Activated CD8-positive, alpha-beta memory T cell treated with anti-CD3 and anti-CD28 coated beads, Interleukin-2, amount 50 U/mL, for 48 hours (primary cell): ENCODE data around the gene RPS6KA2.

Experiments
- DNase-seq: peaks from one replicate; pipeline ENCODE4 v3.0.0-alpha.2; 2020

RPS6KA2 gene

DNA sequence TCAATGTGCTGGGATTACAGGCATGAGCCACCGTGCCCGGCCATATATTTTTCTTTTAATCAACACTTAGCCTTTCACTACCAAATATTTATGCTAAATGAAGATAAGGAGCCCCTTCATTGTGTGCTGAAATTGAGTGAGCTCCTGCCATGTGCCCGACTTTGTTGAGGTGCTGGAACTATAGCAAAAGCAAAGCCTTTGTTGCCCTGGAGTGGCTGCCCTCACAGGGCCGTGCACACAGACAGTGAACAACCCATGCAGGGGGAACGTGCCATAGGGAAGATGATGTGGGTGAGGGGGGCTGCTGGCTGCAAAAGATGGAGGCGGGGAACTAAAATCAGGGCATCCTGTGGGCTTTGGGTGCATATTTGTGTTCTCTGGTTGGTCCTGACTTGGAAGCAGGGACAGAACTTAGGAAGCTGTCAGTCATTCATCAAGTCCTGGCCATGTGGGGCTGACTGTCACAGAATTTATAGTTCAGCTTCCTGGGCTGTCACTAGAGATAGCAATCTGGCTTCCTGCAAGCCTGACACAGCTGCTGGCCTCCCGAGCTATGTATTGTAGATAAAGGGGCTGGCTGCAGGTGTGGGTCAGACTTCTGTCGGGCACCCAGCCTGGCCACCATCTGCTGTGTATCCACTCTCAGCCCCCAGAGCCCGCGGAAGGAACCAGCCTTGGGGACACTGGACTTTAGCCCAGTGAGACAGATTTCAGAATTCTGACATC, 187.5 kb downstream of the RPS6KA2 start:
- DNase-seq, result peak; percentile 39

DNA sequence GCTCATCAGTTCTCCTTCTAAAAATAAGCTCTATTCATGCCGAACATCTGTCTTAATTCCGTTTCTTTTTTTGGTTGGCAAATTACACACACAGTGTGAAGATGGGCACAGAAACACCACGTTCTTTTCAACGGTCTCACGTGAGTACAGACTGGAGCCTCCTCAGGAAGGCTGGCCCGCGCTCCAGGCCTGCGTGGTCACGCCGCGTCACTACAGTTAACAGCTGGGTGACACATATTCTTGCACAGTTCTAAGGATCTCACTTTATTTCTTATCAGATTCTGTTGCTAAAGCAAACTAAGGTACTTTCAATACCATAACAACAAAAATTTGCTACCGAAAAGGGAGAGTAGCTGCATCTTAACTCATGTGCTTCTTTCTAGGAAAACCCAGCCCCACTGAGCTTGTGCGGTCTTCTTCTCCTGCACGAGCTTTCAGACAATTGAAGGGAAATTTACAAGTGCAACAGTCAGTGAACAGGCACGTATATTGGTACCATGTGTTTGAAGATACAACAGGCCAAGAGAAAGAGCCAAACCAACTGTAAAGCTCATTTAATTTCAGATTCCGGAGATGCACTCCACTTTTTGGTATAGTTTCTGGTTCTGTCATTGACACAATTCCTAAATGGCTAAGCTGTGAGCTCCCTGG, 188.7 kb downstream of the RPS6KA2 start:
- DNase-seq, result no peak

- no peak for DNase-seq
Measured at GRCh38 chr6:166437661-166438060, 189.4 kb downstream of the RPS6KA2 start.

GRCh38 chr6:166436195-166437139, 190.6 kb downstream of the RPS6KA2 start:
- DNase-seq, result peak; percentile 48

DNA sequence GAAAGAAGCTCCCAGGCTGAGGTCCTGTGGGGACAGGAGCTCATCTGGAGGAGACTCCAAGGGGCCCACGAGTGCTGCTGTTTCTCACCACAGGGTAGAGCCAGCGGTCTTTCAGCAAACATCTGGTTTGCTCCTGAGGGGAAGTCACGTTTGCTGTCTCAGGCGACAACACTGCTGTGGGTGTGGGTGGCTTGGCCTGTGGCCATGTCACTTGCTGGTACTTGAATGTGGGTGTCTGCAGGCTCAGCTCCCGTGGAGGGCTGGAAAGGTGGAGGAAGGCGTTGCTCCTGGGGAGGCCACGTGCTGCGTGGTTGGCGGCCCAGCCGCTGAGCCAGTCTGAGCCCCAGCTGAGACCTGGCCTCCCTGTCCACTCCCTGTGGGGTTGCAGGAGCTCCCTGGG, 191.5 kb downstream of the RPS6KA2 start:
- peak; percentile 58 for DNase-seq

GRCh38 chr6:166434336-166434735, 192.7 kb downstream of the RPS6KA2 start:
- no peak for DNase-seq

- peak; percentile 37 for DNase-seq
Measured at GRCh38 chr6:166433096-166433495, 194.0 kb downstream of the RPS6KA2 start.

GRCh38 chr6:166430269-166430668, 196.8 kb downstream of the RPS6KA2 start:
- DNase-seq, result no peak

DNA sequence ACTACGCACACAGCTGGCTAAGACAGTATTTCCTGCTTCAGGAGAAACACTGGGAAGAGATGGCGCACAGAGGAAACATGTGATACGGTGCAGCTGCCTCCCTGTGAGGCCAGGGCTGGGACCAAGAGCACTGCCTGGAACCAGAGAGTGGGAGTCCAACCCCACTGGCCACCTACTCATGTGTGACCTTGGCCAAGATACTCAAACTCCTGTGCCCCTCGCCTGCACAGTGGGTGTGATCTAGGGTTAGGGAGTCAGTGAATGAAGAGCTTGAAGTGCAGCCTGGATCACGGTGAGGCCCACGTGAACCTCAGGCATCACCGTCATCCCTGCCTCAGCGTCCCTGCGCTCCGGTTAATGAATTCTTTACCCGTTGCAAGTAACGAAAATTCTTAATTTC, 202.6 kb downstream of the RPS6KA2 start:
- DNase-seq, result no peak

GRCh38 chr6:166423781-166424180, 203.3 kb downstream of the RPS6KA2 start:
- DNase-seq, result no peak

DNA sequence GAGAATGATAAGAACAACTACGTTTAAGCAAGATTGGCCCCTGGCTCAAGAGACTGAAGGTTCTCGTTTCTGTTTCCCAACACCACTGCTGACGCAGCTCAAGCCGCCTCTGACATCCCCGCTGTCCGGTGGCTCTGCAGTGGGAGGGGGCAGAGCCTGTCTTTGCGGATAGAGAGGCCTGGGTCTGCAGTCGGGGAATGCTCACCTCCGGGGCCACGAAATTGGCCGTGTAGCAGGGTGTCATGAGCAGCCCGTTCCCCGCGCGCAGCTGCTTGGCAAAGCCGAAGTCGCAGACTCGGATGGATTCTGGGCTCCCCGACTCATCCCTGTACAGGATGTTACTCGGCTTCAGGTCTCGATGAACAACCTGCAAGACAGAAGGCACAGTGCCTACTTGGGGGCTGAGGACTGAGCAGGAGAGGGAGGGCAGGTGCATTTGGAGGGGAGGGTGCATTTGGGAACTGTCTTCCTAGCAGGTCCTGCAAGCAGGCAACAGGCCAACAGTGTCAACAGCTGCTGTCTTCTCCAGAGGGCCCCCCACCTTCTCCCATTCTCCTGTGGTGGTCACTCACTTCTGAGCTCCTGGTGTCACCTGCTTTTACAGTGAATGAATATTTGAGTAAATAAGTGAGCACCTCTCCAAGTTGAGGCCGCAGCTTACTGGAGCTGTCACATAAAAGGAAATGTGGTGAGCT, 203.9 kb downstream of the RPS6KA2 start:
- DNase-seq, result no peak

- DNase-seq, result no peak
Measured at GRCh38 chr6:166422201-166422940, 204.7 kb downstream of the RPS6KA2 start.

DNA sequence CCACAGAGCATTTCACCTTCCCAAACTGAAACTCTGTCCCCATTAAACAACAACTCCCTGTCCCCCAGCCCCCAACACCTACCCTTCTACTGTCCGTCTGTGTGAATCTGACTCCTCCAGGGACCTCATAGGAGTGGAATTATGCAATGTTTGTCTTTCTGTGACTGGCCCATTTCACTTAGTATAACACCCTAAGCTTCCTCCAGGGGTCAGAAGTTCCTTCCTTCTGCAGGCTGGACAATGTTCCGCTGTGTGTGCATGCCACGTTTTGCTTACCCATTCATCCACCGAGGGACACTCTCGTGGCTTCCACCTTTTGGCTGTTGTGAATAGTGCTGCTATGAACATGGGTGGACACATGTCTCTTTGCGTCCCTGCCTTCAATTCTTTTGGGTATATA, 206.7 kb downstream of the RPS6KA2 start:
- DNase-seq, result no peak

- DNase-seq, result no peak
Measured at GRCh38 chr6:166419717-166420116, 207.3 kb downstream of the RPS6KA2 start.

DNA sequence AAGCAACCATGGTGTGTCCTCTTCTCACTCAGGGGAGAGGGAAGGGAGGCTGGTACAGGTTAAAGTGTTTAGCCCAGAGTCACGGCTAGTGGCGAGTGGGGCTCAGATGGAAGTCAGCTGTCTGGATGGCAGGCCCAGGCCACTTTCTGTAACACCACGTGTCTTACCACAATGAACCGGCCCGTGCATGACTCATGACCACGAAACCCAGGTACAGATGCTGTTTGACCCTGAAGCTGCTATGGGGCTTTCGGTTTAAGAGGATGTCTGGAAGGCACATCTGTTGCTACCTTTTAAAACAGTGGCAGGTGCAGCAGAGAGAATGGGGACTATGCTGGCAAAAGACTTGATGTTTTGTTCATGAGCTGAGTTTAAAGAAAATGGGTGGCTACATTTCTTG, 207.8 kb downstream of the RPS6KA2 start:
- peak; percentile 74 for DNase-seq

DNA sequence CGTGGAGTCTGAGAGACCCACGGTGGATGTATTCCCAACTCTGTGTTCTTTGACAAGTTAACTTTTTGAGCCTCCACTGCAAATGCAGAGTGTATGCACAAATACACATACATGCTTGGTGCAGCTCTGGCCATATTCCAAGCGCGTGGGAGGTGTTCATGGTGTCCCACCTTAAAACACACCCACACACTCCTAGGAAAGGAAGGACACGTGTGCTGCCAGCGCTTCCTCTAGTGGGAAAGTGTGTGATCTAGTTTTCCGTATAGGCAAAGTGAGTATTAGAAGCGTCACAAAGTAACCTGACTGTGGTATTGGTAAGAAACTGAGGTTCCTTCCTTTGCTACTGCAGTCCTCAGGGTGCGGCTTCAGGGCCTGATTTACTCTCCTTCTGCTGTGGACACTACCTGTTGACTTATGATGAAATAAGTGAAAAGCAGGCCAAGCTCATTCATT, 208.3 kb downstream of the RPS6KA2 start:
- no peak for DNase-seq

GRCh38 chr6:166417285-166417691, 209.8 kb downstream of the RPS6KA2 start:
- DNase-seq, result peak; percentile 61

GRCh38 chr6:166415833-166416347, 211.2 kb downstream of the RPS6KA2 start:
- no peak for DNase-seq

GRCh38 chr6:166415306-166415705, 211.7 kb downstream of the RPS6KA2 start:
- DNase-seq, result no peak

GRCh38 chr6:166413491-166413951, 213.5 kb downstream of the RPS6KA2 start:
- no peak for DNase-seq

DNA sequence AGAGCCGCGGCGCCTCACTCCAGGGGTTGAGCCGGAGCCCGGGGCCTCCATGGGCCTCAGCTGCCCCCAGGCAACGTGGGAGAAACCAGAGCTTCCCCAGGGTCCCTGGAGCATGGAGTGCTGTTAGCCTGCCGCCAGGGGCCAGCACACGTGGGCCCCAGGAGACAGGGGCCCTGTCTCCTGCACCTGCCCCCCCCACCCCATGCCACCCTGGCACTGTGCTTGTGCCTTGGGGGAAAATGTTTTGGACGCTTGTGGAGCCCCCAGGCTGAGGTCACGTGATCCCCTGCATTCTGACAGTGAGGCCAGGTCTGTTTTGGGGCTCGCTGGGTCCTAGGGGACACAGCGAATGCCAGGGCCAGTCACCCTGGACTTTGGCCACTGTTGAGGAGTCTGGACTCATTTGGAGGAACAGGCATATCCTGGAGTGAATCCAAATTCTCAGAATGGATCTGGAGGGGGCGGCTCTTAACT, 214.1 kb downstream of the RPS6KA2 start:
- DNase-seq, result no peak
